ENCODE data around the gene FLII.

FLII gene

DNA sequence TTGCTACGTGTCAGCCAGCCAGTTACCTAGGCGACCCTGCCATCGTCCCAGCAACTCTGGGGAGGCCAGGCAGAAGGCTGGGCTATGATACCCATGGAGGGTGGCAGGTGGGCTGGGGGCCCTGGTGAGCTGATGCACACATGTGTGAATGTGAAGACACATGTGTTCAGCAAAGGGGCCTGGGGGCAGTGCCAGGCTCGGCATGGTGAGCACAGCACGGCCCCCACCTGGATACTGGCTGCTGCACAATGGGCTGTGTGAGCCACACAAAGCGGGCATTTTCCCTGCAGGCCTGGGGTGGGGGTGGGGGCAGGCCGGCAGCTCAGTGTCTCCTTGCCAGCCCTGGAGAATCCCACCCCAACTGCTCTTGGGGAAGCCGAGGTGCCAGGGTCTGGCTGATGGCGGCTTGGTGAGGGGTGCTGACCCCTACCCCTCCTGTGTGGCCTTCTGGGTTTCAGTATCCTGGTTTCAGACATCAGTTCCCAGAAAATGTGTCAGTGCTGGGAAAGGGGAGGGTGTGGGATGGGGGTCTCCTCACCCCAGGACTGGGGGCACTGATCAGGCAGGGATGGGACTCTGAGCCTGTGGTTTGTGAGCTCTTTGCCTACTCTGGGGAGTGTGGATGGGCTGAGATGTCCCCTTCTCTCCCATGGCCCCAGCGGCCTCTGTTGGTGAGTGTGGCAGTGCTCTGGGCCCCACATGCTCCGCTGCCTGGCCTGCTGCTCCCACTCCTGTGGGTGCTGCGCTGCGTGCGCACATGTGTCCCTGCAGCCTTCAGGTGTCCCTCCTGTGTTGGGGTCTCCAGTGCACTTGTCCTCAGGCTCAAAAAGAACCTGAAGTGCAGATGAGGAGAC lies 28.0 kb downstream of the FLII start:
- H3K4me3 ChIP-seq: no peak overlapping the region
- no peaks in the 10 kb centered on the region for H3K9me3 ChIP-seq (ENCODE audit: low read depth, low read length)
- TF ChIP-seq FOXP2 (optimal IDR thresholded peaks at IDR 0.05; ENCODE audit: control extremely low read depth, extremely low read length, insufficient read depth) (no peak), EZH2 (IDR thresholded peaks at IDR 0.05) (no peak), POLR2AphosphoS5 (IDR thresholded peaks at IDR 0.05; ENCODE audit: borderline replicate concordance, low read depth, low read length) (no peak)
- no peak overlapping the region for H3K27ac ChIP-seq
- no peak for DNase-seq (ENCODE audit: low read depth, low spot score)
- no peaks in the 10 kb centered on the region for H3K36me3 ChIP-seq (ENCODE audit: insufficient read depth, low read length)
- H3K9ac ChIP-seq (ENCODE audit: insufficient read length): no peak overlapping the region

DNA sequence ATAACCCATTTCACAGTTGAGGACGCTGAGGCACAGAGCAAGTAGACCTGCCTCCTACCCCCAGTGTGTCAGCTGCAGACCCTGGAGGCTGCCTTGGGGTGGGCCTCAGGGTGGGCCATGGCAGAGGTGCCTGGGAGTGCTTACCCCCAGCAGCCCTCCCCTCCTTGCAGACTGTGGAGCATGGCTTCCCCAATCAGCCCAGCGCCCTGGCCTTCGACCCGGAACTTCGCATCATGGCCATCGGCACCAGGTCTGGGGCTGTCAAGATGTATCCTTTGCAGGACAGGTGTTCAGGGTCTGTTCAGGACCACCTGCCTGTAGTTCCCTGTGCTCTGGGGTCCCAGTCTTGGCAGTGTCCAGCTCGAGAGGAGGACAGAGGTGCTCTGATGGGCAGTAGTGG lies 28.8 kb downstream of the FLII start:
- no peak overlapping the region for H3K4me3 ChIP-seq
- no peak overlapping the region for H3K9ac ChIP-seq (ENCODE audit: insufficient read length)
- no peak for DNase-seq (ENCODE audit: low read depth, low spot score)
- TF ChIP-seq EZH2 (IDR thresholded peaks at IDR 0.05): no peak
- no peak for TF ChIP-seq FOXP2 (optimal IDR thresholded peaks at IDR 0.05; ENCODE audit: control extremely low read depth, extremely low read length, insufficient read depth)
- H3K27ac ChIP-seq: no peak overlapping the region
- H3K36me3 ChIP-seq (ENCODE audit: insufficient read depth, low read length): no peaks in the 10 kb centered on the region
- no peaks in the 10 kb centered on the region for H3K9me3 ChIP-seq (ENCODE audit: low read depth, low read length)

DNA sequence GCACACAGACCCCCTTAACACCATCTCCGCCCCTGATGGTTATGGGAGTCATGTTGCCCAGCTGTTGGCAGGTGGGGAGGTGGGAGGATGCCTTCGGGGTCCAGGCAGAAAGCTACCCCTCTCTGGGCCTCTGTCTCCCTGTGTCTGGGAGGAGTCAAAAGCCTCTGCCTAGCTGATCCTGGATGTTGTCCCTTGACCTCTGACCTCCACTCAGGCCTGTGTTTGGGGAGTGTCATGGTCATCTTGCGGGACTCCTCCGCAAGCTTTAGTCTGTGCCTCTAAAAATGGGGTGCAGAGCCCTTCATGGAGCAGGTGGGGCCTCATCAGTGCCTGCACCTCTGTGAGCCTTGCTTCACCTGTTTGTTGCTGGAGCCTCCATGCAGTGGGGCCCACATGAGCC lies 29.3 kb downstream of the FLII start:
- H3K4me3 ChIP-seq: no peak overlapping the region
- DNase-seq (ENCODE audit: low read depth, low spot score): no peak
- no peaks in the 10 kb centered on the region for H3K36me3 ChIP-seq (ENCODE audit: insufficient read depth, low read length)
- no peak overlapping the region for H3K9ac ChIP-seq (ENCODE audit: insufficient read length)
- H3K9me3 ChIP-seq (ENCODE audit: low read depth, low read length): no peaks in the 10 kb centered on the region
- H3K27ac ChIP-seq: no peak overlapping the region
- TF ChIP-seq EZH2 (IDR thresholded peaks at IDR 0.05): no peak
- no peak for TF ChIP-seq POLR2AphosphoS5 (IDR thresholded peaks at IDR 0.05; ENCODE audit: borderline replicate concordance, low read depth, low read length)
- no peak for TF ChIP-seq FOXP2 (optimal IDR thresholded peaks at IDR 0.05; ENCODE audit: control extremely low read depth, extremely low read length, insufficient read depth)

DNA sequence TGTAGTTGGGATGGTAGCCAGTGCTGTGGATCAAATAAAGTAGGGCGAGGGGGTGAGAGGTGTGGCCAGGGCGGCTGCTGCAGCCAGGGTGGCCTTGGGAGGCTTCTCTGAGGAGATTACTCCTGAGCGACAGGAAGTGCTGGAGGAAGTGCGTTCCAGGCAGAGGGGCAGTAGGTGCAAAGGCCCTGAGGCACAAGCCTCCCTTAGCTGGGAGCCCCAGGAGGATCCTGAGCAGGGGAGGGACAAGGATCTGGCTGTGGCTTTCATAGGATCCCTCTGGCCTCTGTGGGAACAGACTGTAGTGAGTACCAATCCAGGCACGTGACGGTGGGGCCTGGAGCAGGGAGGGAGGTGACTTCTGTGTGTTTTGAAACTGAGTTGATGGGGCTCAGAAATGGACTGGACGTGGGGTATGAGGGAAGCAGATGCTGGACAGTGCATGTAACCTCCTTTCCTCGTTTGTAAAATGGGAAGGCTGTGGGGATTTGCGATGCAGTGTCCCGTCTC lies 30.3 kb downstream of the FLII start:
- no peak overlapping the region for H3K4me3 ChIP-seq
- no peaks in the 10 kb centered on the region for H3K9me3 ChIP-seq (ENCODE audit: low read depth, low read length)
- no peak for DNase-seq (ENCODE audit: low read depth, low spot score)
- no peak overlapping the region for H3K27ac ChIP-seq
- H3K36me3 ChIP-seq (ENCODE audit: insufficient read depth, low read length): no peaks in the 10 kb centered on the region
- no peak overlapping the region for H3K9ac ChIP-seq (ENCODE audit: insufficient read length)
- TF ChIP-seq EZH2 (IDR thresholded peaks at IDR 0.05) (no peak), POLR2AphosphoS5 (IDR thresholded peaks at IDR 0.05; ENCODE audit: borderline replicate concordance, low read depth, low read length) (no peak), FOXP2 (optimal IDR thresholded peaks at IDR 0.05; ENCODE audit: control extremely low read depth, extremely low read length, insufficient read depth) (no peak)

GRCh38 chr17:18227635-18228034 lies 30.9 kb downstream of the FLII start:
- Histone ChIP-seq H3K27ac (no peak overlapping the region), H3K9ac (ENCODE audit: insufficient read length) (no peak overlapping the region)

GRCh38 chr17:18226284-18226945 lies 32.1 kb downstream of the FLII start:
- no peaks in the 10 kb centered on the region for H3K9me3 ChIP-seq (ENCODE audit: low read depth, low read length)
- no peaks in the 10 kb centered on the region for H3K36me3 ChIP-seq (ENCODE audit: insufficient read depth, low read length)
- H3K4me3 ChIP-seq: peak overlapping the region; percentile 92
- no peak for DNase-seq (ENCODE audit: low read depth, low spot score)
- TF ChIP-seq POLR2AphosphoS5 (IDR thresholded peaks at IDR 0.05; ENCODE audit: borderline replicate concordance, low read depth, low read length) (no peak), FOXP2 (optimal IDR thresholded peaks at IDR 0.05; ENCODE audit: control extremely low read depth, extremely low read length, insufficient read depth) (no peak), EZH2 (IDR thresholded peaks at IDR 0.05) (no peak)
- H3K9ac ChIP-seq (ENCODE audit: insufficient read length): peak overlapping the region; percentile 79
- H3K27ac ChIP-seq: no peak overlapping the region

More at GRCh38 chr17:18227635-18228034, 30.9 kb downstream of the FLII start:
- Histone ChIP-seq H3K4me3 (no peak overlapping the region), H3K9me3 (ENCODE audit: low read depth, low read length) (no peaks in the 10 kb centered on the region), H3K36me3 (ENCODE audit: insufficient read depth, low read length) (no peaks in the 10 kb centered on the region)
- DNase-seq (ENCODE audit: low read depth, low spot score): no peak
- TF ChIP-seq POLR2AphosphoS5 (IDR thresholded peaks at IDR 0.05; ENCODE audit: borderline replicate concordance, low read depth, low read length): no peak
- no peak for TF ChIP-seq FOXP2 (optimal IDR thresholded peaks at IDR 0.05; ENCODE audit: control extremely low read depth, extremely low read length, insufficient read depth)
- no peak for TF ChIP-seq EZH2 (IDR thresholded peaks at IDR 0.05)

- Histone ChIP-seq H3K9ac (ENCODE audit: insufficient read length) (peak overlapping the region; percentile 79), H3K9me3 (ENCODE audit: low read depth, low read length) (no peaks in the 10 kb centered on the region), H3K27ac (no peak overlapping the region), H3K4me3 (peak overlapping the region; percentile 92), H3K36me3 (ENCODE audit: insufficient read depth, low read length) (no peaks in the 10 kb centered on the region)
- no peak for DNase-seq (ENCODE audit: low read depth, low spot score)
- TF ChIP-seq POLR2AphosphoS5 (IDR thresholded peaks at IDR 0.05; ENCODE audit: borderline replicate concordance, low read depth, low read length): no peak
These were observed 32.8 kb downstream of the FLII start for GRCh38 chr17:18225642-18226283.

DNA sequence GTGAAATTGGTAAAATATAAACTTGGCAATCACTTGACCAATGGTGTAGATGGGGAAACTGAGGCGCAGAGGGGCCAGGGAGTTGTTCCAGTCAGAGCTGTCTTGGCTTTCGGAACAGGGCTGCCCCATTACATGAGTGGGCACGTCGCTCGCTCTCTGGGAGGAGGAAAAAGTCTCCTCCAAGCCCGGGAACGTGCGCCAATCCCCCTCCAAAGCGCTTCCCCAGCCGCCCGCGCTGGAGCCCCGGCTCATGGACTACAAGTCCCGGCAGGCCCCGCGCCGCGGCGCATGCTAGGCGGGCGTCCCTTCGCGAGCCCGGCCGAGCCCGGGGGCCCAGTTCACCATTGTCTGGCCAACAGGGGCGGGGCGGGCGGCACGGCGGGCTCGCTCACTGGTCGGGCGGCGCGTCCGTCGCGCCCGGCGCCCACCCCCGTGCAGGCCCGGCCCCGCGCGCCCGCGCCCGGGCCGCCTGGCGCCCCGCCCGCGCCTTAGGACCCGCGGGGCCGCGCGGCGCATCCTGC lies 33.4 kb downstream of the FLII start, which contains the start of gene LLGL1:
Gene LLGL1 (plus strand): TSS at position 515 of the 521 bp plus-strand sequence. CDS start 48 bp downstream, outside the sequence.
- no peak for TF ChIP-seq FOXP2 (optimal IDR thresholded peaks at IDR 0.05; ENCODE audit: control extremely low read depth, extremely low read length, insufficient read depth)
- no peak for TF ChIP-seq POLR2AphosphoS5 (IDR thresholded peaks at IDR 0.05; ENCODE audit: borderline replicate concordance, low read depth, low read length)
- no peak for TF ChIP-seq EZH2 (IDR thresholded peaks at IDR 0.05)
- Histone ChIP-seq H3K36me3 (ENCODE audit: insufficient read depth, low read length) (no peaks in the 10 kb centered on the region), H3K4me3 (peak within 1 kb of the TSS; percentile 92), H3K27ac (0 out of 2 replicates have a peak within 1 kb of the TSS, but pooled peaks have one; percentile 6), H3K9ac (ENCODE audit: insufficient read length) (peak within 1 kb of the TSS; percentile 79), H3K9me3 (ENCODE audit: low read depth, low read length) (no peaks in the 10 kb centered on the region)
- DNase-seq (ENCODE audit: low read depth, low spot score): no peak
